Nephron progenitor cell (in vitro differentiated cells): Measurements from ENCODE around the gene ITIH1.

Experiments
- DNase-seq: peaks from one replicate; pipeline ENCODE4 v3.0.0; 2021
- H3K27ac Mint-ChIP-seq: 2 replicates; pipeline ENCODE4 v1.8.0; 2021; ENCODE audit warnings: mild to moderate bottlenecking, moderate library complexity, mixed read lengths
- H3K27me3 Mint-ChIP-seq: 2 replicates; pipeline ENCODE4 v1.8.0; 2021; ENCODE audit warnings: mild to moderate bottlenecking, low read depth, mixed read lengths; ENCODE audit not compliant: poor library complexity
- H3K36me3 Mint-ChIP-seq: 2 replicates; pipeline ENCODE4 v1.8.0; 2021; ENCODE audit warnings: low read depth, mixed read lengths
- H3K4me1 Mint-ChIP-seq: 2 replicates; pipeline ENCODE4 v1.8.0; 2021; ENCODE audit warnings: mixed read lengths
- H3K4me3 Mint-ChIP-seq: 2 replicates; pipeline ENCODE4 v1.8.0; 2021; ENCODE audit warnings: mild to moderate bottlenecking, moderate library complexity, mixed read lengths
- H3K9me3 Mint-ChIP-seq: 2 replicates; pipeline ENCODE4 v1.8.0; 2021; ENCODE audit warnings: mild to moderate bottlenecking, moderate library complexity, mixed read lengths
- CTCF ChIP-seq: fragments of 200-600 bp; sonication (generic); IDR thresholded peaks from 2 replicates; pipeline ENCODE4 v1.5.0; 2021; ENCODE audit warnings: antibody characterized with exemption

ITIH1 gene

GRCh38 chr3:52791366-52791765 lies 14.0 kb downstream of the ITIH1 start:
- Mint-ChIP-seq H3K27ac (no peak overlapping the region), H3K27me3 (peaks cover 17% of the 10 kb centered on the region), H3K4me1 (peaks cover 51% of the 10 kb centered on the region), H3K9me3 (no peaks in the 10 kb centered on the region), H3K4me3 (no peak overlapping the region), H3K36me3 (no peaks in the 10 kb centered on the region)
- DNase-seq = no peak
- TF ChIP-seq CTCF = no peak

GRCh38 chr3:52791928-52792327 lies 14.5 kb downstream of the ITIH1 start:
- H3K27me3 Mint-ChIP-seq = peaks cover 13% of the 10 kb centered on the region
- no peak overlapping the region for H3K27ac Mint-ChIP-seq
- TF ChIP-seq CTCF = no peak
- H3K4me3 Mint-ChIP-seq = no peak overlapping the region
- peaks cover 51% of the 10 kb centered on the region for H3K4me1 Mint-ChIP-seq
- H3K9me3 Mint-ChIP-seq = no peaks in the 10 kb centered on the region
- H3K36me3 Mint-ChIP-seq = no peaks in the 10 kb centered on the region
- no peak for DNase-seq

- no peak overlapping the region for H3K27ac Mint-ChIP-seq
- H3K27me3 Mint-ChIP-seq = peaks cover 13% of the 10 kb centered on the region
- DNase-seq = no peak
- peaks cover 49% of the 10 kb centered on the region for H3K4me1 Mint-ChIP-seq
- no peaks in the 10 kb centered on the region for H3K36me3 Mint-ChIP-seq
- H3K4me3 Mint-ChIP-seq = no peak overlapping the region
- TF ChIP-seq CTCF = peak; percentile 39
- H3K9me3 Mint-ChIP-seq = no peaks in the 10 kb centered on the region
Observed at GRCh38 chr3:52792413-52792812, 15.0 kb downstream of the ITIH1 start.

GRCh38 chr3:52792961-52793695 lies 15.7 kb downstream of the ITIH1 start:
- H3K27me3 Mint-ChIP-seq = peaks cover 13% of the 10 kb centered on the region
- H3K4me1 Mint-ChIP-seq = peaks cover 43% of the 10 kb centered on the region
- TF ChIP-seq CTCF = no peak
- H3K36me3 Mint-ChIP-seq = no peaks in the 10 kb centered on the region
- H3K27ac Mint-ChIP-seq = no peak overlapping the region
- DNase-seq = no peak
- no peaks in the 10 kb centered on the region for H3K9me3 Mint-ChIP-seq
- no peak overlapping the region for H3K4me3 Mint-ChIP-seq

- peaks cover 13% of the 10 kb centered on the region for H3K27me3 Mint-ChIP-seq
- H3K9me3 Mint-ChIP-seq = no peaks in the 10 kb centered on the region
- peak overlapping the region; percentile 92 for H3K27ac Mint-ChIP-seq
- H3K36me3 Mint-ChIP-seq = no peaks in the 10 kb centered on the region
- peaks cover 43% of the 10 kb centered on the region for H3K4me1 Mint-ChIP-seq
- TF ChIP-seq CTCF = no peak
- DNase-seq = no peak
- H3K4me3 Mint-ChIP-seq = no peak overlapping the region
Observed at GRCh38 chr3:52793702-52794611, 16.6 kb downstream of the ITIH1 start.
